Endothelial cell of umbilical vein (primary cell): ENCODE results near the gene PDLIM5.

ENCODE experiments used
- EZH2 ChIP-seq: IDR thresholded peaks from 2 replicates; pipeline ENCODE4 v1.6.1; 2012; ENCODE audit warnings: borderline replicate concordance, low read depth, mild to moderate bottlenecking, moderate library complexity, low read length, inconsistent platforms; ENCODE audit not compliant: severe bottlenecking
- JUN ChIP-seq: IDR thresholded peaks from 2 replicates; pipeline ENCODE4 v1.6.1; 2011; ENCODE audit warnings: borderline replicate concordance, low read depth; ENCODE audit not compliant: insufficient read length, insufficient read depth

DNA sequence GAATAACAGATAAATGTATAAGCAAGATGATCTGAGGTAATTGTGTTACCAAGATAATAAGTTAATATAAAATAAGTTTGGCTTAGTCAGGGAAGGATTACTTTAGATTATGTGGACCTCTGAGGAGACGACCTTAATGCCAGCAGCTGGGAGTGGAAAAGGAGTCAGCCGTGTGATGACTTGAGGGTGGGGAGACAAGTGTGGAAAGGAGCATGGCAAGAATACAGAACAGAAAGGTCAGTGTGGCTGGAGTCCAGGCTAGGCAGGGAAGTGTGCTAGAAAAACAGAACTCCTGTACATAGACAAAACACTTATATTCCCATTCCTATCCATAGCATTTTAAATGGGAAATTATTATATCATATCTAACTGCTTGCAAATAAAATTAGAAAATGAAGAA lies 138.8 kb downstream of the PDLIM5 start:
- TF ChIP-seq EZH2 (no peak), JUN (no peak)
